ENCODE measurements around the gene IGLON5.
A peak's percentile ranks its signal among the peaks of the same experiment; 100 is the strongest.

Gene IGLON5

GRCh38 chr19:51364200-51365106, 53.0 kb downstream of the IGLON5 start:
- DNase-seq (ENCODE audit: low read depth) = no peak

- DNase-seq (ENCODE audit: low read depth) = no peak
Measured at GRCh38 chr19:51365211-51365964, 53.9 kb downstream of the IGLON5 start.

- DNase-seq (ENCODE audit: low read depth) = no peak
Measured at GRCh38 chr19:51365965-51366388, 54.5 kb downstream of the IGLON5 start, which contains the start of gene ETFB. ETFB (minus strand) TSS chr19:51366388; CDS start chr19:51366326, 62 bp downstream.

- DNase-seq (ENCODE audit: low read depth) = peak; percentile 93
Measured at GRCh38 chr19:51366389-51367254, 55.2 kb downstream of the IGLON5 start.

GRCh38 chr19:51367255-51367564, 55.8 kb downstream of the IGLON5 start:
- DNase-seq (ENCODE audit: low read depth) = no peak

GRCh38 chr19:51367565-51368365, 56.3 kb downstream of the IGLON5 start:
- DNase-seq (ENCODE audit: low read depth) = peak; percentile 100

GRCh38 chr19:51368366-51369282, 57.2 kb downstream of the IGLON5 start, which contains the start of gene CLDND2:
CLDND2 (minus strand) TSS chr19:51369003; CDS start chr19:51368577, 426 bp downstream.
- DNase-seq (ENCODE audit: low read depth) = no peak

- no peak for DNase-seq (ENCODE audit: low read depth)
Measured at GRCh38 chr19:51370230-51370629, 58.8 kb downstream of the IGLON5 start.

- DNase-seq (ENCODE audit: low read depth) = no peak
Measured at GRCh38 chr19:51371186-51371690, 59.8 kb downstream of the IGLON5 start.

- no peak for DNase-seq (ENCODE audit: low read depth)
Measured at GRCh38 chr19:51372021-51372648, 60.7 kb downstream of the IGLON5 start.

- peak; percentile 77 for DNase-seq (ENCODE audit: low read depth)
Measured at GRCh38 chr19:51372649-51373504, 61.4 kb downstream of the IGLON5 start, which contains the start of gene NKG7. NKG7 (minus strand) TSS chr19:51372654; CDS start chr19:51372535, 119 bp downstream.

GRCh38 chr19:51375504-51376221, 64.2 kb downstream of the IGLON5 start:
- no peak for DNase-seq (ENCODE audit: low read depth)

GRCh38 chr19:51377422-51377821, 66.0 kb downstream of the IGLON5 start:
- DNase-seq (ENCODE audit: low read depth) = no peak

- no peak for DNase-seq (ENCODE audit: low read depth)
Measured at GRCh38 chr19:51380379-51380778, 68.9 kb downstream of the IGLON5 start.
